ENCODE measurements around the gene AKR1B1.

AKR1B1 gene

GRCh38 chr7:134419085-134419484, 39.8 kb downstream of the AKR1B1 start:
- Histone ChIP-seq H3K4me3 (ENCODE audit: low read length) (no peak overlapping the region), H2AFZ (ENCODE audit: low read depth, low read length) (no peak overlapping the region), H3K9me3 (ENCODE audit: low read length) (no peaks in the 10 kb centered on the region), H3K4me1 (ENCODE audit: insufficient read depth, low read length) (no peaks in the 10 kb centered on the region), H3K36me3 (ENCODE audit: insufficient read depth, low read length) (no peaks in the 10 kb centered on the region), H3K27me3 (ENCODE audit: insufficient read depth, low read length) (peaks cover 3% of the 10 kb centered on the region)

DNA sequence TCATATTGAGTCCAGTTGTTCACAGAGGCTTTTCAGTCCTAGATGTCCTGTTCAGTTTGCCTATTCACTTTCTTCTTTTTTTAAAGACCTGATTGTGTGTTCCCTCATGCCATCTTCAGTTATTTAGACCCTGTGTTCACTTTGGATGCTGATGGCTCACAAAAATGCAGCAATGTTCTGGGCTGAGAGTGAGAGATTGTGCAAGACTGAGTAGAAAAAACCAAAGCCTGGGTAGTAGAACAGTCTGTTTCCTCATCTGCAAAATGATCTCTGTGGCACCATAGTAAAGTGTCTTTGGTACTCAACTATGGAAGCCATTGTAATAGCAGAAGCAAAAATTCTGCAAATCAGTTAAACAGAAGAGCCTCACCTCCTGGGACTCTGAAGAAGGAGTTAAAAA, 43.2 kb downstream of the AKR1B1 start:
- Histone ChIP-seq H2AFZ (ENCODE audit: low read depth, low read length) (no peak overlapping the region), H3K27me3 (ENCODE audit: insufficient read depth, low read length) (peaks cover 3% of the 10 kb centered on the region), H3K36me3 (ENCODE audit: insufficient read depth, low read length) (no peaks in the 10 kb centered on the region), H3K4me3 (ENCODE audit: low read length) (no peak overlapping the region), H3K9me3 (ENCODE audit: low read length) (no peaks in the 10 kb centered on the region), H3K4me1 (ENCODE audit: insufficient read depth, low read length) (no peaks in the 10 kb centered on the region)

DNA sequence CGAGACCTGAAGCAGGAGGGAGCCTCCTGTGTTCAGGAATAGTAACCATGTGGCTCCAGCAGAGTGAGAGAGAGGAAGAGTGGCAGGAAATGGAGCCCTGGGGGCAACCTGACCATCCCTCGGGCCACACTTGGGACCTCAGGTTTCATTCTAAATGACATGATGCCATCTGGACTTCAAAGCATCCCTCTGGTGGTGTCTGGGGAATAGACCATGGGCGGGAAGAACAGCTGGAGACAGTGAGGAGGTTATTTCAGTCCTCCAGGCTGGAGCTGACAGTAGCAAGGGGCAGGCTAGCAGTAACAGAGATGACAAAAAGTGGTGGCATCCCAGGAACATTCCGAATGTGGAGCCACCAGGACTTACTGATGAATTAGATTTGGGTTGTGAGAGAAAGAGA, 44.8 kb downstream of the AKR1B1 start:
- H3K9me3 ChIP-seq (ENCODE audit: low read length), result no peaks in the 10 kb centered on the region
- peaks cover 5% of the 10 kb centered on the region for H3K27me3 ChIP-seq (ENCODE audit: insufficient read depth, low read length)
- no peaks in the 10 kb centered on the region for H3K4me1 ChIP-seq (ENCODE audit: insufficient read depth, low read length)
- H3K4me3 ChIP-seq (ENCODE audit: low read length), result no peak overlapping the region
- H2AFZ ChIP-seq (ENCODE audit: low read depth, low read length), result no peak overlapping the region
- no peaks in the 10 kb centered on the region for H3K36me3 ChIP-seq (ENCODE audit: insufficient read depth, low read length)

DNA sequence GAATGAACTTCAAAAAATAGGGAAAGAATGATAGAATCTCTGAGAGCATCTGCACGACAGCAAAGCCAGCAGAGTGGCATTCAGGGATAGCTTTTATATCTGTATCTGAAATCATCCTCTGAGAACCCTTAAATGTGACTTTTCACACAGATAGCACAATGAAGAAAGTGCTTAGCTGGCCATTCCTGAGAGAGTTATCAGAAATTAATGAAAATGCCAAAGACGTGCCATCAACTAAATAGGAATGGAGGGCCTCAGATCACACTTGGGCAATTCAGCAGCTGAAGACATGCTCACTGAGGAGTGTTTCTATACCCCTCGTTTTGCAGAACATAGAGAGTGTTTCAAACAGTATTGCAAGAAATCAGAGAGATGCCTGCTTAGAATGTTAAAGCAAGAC, 51.6 kb downstream of the AKR1B1 start:
- Histone ChIP-seq H3K27me3 (ENCODE audit: insufficient read depth, low read length) (peaks cover 5% of the 10 kb centered on the region), H3K4me1 (ENCODE audit: insufficient read depth, low read length) (no peaks in the 10 kb centered on the region), H3K36me3 (ENCODE audit: insufficient read depth, low read length) (no peaks in the 10 kb centered on the region), H3K9me3 (ENCODE audit: low read length) (no peaks in the 10 kb centered on the region), H3K4me3 (ENCODE audit: low read length) (no peak overlapping the region), H2AFZ (ENCODE audit: low read depth, low read length) (no peak overlapping the region)

DNA sequence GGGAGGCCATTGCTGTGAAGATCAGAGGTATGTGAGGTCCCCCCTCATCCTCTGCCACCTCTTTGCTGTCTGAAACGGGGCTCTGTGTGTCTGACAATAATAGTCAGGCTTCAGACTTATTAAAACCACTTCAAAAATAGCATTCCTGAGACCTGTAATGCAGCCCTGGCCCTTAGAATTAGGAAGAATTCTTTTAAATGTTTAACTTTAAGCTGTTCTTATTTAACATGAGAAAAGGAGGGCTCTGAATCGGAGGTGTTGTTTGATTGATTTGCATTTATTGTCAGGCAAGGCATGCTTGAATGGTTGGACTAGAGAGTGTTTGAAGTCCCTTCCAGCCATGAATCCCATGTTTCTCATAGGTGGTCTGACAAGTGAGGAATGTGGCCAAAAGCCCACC, 52.5 kb downstream of the AKR1B1 start:
- no peaks in the 10 kb centered on the region for H3K36me3 ChIP-seq (ENCODE audit: insufficient read depth, low read length)
- no peaks in the 10 kb centered on the region for H3K4me1 ChIP-seq (ENCODE audit: insufficient read depth, low read length)
- H3K9me3 ChIP-seq (ENCODE audit: low read length), result no peaks in the 10 kb centered on the region
- peaks cover 5% of the 10 kb centered on the region for H3K27me3 ChIP-seq (ENCODE audit: insufficient read depth, low read length)
- no peak overlapping the region for H3K4me3 ChIP-seq (ENCODE audit: low read length)
- no peak overlapping the region for H2AFZ ChIP-seq (ENCODE audit: low read depth, low read length)

DNA sequence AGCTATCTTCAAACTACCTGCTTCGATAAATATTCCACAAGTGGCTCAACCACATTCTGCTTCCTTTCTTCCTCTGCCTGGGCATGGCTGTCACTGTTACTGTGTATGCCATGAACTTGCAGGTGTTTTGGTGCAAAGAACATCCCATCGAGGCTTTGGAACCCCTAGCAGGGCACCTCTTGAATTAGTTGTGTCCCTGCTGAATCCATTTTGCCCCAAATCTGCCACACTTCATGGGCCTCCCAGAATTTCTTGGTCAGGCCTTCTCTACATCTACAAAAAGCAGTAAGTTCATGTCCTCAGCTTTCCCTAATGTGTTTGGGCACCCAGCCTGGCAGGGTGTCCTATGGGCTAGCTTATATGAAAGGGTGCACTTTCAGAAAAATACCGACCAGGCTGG, 53.6 kb downstream of the AKR1B1 start:
- Histone ChIP-seq H3K27me3 (ENCODE audit: insufficient read depth, low read length) (peaks cover 5% of the 10 kb centered on the region), H2AFZ (ENCODE audit: low read depth, low read length) (no peak overlapping the region), H3K9me3 (ENCODE audit: low read length) (no peaks in the 10 kb centered on the region), H3K4me1 (ENCODE audit: insufficient read depth, low read length) (no peaks in the 10 kb centered on the region), H3K36me3 (ENCODE audit: insufficient read depth, low read length) (no peaks in the 10 kb centered on the region), H3K4me3 (ENCODE audit: low read length) (no peak overlapping the region)

DNA sequence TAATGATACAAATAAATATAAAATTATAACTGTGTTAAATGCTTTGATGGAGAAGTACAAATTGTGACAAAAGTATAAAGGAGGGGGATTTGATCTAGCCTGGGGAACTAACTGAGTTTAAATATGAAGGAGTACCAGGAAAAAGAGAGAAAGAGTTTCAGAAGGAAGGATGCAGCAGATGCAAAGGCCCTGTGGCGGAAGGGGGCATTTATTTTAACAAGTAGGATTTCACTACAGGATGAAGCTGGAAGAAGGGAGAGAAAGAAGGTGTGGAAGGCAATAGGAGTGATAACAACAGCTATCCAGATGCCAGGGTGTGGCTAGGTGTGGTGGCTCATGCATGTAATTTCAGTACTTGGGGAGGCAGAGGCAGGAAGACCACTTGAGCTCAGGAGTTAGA, 55.8 kb downstream of the AKR1B1 start:
- no peaks in the 10 kb centered on the region for H3K27me3 ChIP-seq (ENCODE audit: insufficient read depth, low read length)
- H3K4me3 ChIP-seq (ENCODE audit: low read length), result no peak overlapping the region
- no peaks in the 10 kb centered on the region for H3K36me3 ChIP-seq (ENCODE audit: insufficient read depth, low read length)
- no peaks in the 10 kb centered on the region for H3K9me3 ChIP-seq (ENCODE audit: low read length)
- H2AFZ ChIP-seq (ENCODE audit: low read depth, low read length), result no peak overlapping the region
- no peaks in the 10 kb centered on the region for H3K4me1 ChIP-seq (ENCODE audit: insufficient read depth, low read length)

GRCh38 chr7:134400859-134401258, 58.0 kb downstream of the AKR1B1 start:
- no peaks in the 10 kb centered on the region for H3K4me1 ChIP-seq (ENCODE audit: insufficient read depth, low read length)
- no peaks in the 10 kb centered on the region for H3K36me3 ChIP-seq (ENCODE audit: insufficient read depth, low read length)
- no peaks in the 10 kb centered on the region for H3K27me3 ChIP-seq (ENCODE audit: insufficient read depth, low read length)
- H3K4me3 ChIP-seq (ENCODE audit: low read length), result no peak overlapping the region
- H3K9me3 ChIP-seq (ENCODE audit: low read length), result no peaks in the 10 kb centered on the region
- H2AFZ ChIP-seq (ENCODE audit: low read depth, low read length), result no peak overlapping the region

- Histone ChIP-seq H3K4me1 (ENCODE audit: insufficient read depth, low read length) (no peaks in the 10 kb centered on the region), H2AFZ (ENCODE audit: low read depth, low read length) (no peak overlapping the region), H3K36me3 (ENCODE audit: insufficient read depth, low read length) (no peaks in the 10 kb centered on the region), H3K4me3 (ENCODE audit: low read length) (no peak overlapping the region), H3K9me3 (ENCODE audit: low read length) (no peaks in the 10 kb centered on the region), H3K27me3 (ENCODE audit: insufficient read depth, low read length) (peaks cover 4% of the 10 kb centered on the region)
Observed at GRCh38 chr7:134396031-134396430, 62.9 kb downstream of the AKR1B1 start.

DNA sequence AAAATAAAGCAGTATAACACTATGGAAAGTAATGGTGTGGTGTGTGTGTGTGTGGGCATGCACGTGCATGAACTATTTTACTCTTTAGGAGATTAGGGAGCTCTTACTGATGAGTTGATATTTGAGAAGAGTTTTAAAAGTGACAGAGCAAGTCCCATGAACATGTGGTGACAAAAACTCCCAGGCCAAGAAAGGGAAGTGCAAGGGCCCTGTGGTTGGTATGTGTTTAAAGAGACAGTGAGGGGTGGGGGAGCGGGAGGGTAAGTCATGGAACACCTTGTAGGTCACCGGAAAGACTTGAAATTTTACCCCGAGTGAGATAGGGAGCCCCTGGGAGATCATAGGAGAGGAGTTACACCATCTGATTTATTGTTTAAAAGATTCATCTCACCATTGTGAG, 63.3 kb downstream of the AKR1B1 start:
- no peaks in the 10 kb centered on the region for H3K9me3 ChIP-seq (ENCODE audit: low read length)
- H3K27me3 ChIP-seq (ENCODE audit: insufficient read depth, low read length), result peaks cover 4% of the 10 kb centered on the region
- no peaks in the 10 kb centered on the region for H3K4me1 ChIP-seq (ENCODE audit: insufficient read depth, low read length)
- no peak overlapping the region for H3K4me3 ChIP-seq (ENCODE audit: low read length)
- H3K36me3 ChIP-seq (ENCODE audit: insufficient read depth, low read length), result no peaks in the 10 kb centered on the region
- H2AFZ ChIP-seq (ENCODE audit: low read depth, low read length), result no peak overlapping the region

DNA sequence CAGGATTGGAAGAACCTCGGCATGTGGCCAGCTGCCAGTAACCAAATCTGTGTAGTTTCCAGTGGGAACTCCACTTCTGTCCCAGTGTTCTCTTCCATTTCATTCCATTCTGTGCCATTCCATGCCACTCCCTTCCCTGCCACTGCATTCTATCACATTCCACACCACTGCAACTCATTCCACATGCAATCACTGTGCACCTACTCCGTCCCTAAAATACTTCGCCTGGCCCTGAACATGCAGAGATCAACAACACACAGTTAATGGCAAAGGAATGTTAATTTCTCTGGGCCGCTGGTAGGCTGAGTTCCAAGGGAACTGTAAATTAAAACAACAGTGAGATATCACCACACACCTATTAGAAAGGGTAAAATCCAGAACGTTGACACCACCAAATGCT, 64.8 kb downstream of the AKR1B1 start:
- peaks cover 8% of the 10 kb centered on the region for H3K27me3 ChIP-seq (ENCODE audit: insufficient read depth, low read length)
- no peak overlapping the region for H2AFZ ChIP-seq (ENCODE audit: low read depth, low read length)
- no peaks in the 10 kb centered on the region for H3K9me3 ChIP-seq (ENCODE audit: low read length)
- no peaks in the 10 kb centered on the region for H3K36me3 ChIP-seq (ENCODE audit: insufficient read depth, low read length)
- no peak overlapping the region for H3K4me3 ChIP-seq (ENCODE audit: low read length)
- no peaks in the 10 kb centered on the region for H3K4me1 ChIP-seq (ENCODE audit: insufficient read depth, low read length)

Measured in neuron (in vitro differentiated cells).